ENCODE data around the gene CGGBP1. TPM values are rescaled to one million over a fixed set of nuclear protein-coding genes. Genes with fewer than 3 reads are reported as not detected.

The CGGBP1 gene
- total RNA-seq, 3 donors from 2014 or later, result 63.5 to 69.5 (median 64.2) TPM

GRCh38 chr3:88092270-88092669, 33.5 kb upstream of the CGGBP1 start:
- H3K27ac ChIP-seq, result no peak overlapping the region
- H3K36me3 ChIP-seq, result peaks cover 5% of the 10 kb centered on the region
- H3K4me1 ChIP-seq, result no peaks in the 10 kb centered on the region
- H3K9me3 ChIP-seq, result no peaks in the 10 kb centered on the region
- H3K27me3 ChIP-seq, result no peaks in the 10 kb centered on the region
- no peak overlapping the region for H3K4me3 ChIP-seq
- TF ChIP-seq POLR2AphosphoS5 (IDR thresholded peaks at IDR 0.05), result no peak
- TF ChIP-seq POLR2A (IDR thresholded peaks at IDR 0.05), result no peak
- TF ChIP-seq, protein P1, sequence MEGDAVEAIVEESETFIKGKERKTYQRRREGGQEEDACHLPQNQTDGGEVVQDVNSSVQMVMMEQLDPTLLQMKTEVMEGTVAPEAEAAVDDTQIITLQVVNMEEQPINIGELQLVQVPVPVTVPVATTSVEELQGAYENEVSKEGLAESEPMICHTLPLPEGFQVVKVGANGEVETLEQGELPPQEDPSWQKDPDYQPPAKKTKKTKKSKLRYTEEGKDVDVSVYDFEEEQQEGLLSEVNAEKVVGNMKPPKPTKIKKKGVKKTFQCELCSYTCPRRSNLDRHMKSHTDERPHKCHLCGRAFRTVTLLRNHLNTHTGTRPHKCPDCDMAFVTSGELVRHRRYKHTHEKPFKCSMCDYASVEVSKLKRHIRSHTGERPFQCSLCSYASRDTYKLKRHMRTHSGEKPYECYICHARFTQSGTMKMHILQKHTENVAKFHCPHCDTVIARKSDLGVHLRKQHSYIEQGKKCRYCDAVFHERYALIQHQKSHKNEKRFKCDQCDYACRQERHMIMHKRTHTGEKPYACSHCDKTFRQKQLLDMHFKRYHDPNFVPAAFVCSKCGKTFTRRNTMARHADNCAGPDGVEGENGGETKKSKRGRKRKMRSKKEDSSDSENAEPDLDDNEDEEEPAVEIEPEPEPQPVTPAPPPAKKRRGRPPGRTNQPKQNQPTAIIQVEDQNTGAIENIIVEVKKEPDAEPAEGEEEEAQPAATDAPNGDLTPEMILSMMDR (IDR thresholded peaks at IDR 0.05), result no peak
- intact Hi-C loops (cut with DNase I; ENCODE audit: low total_unique reads), result no loop called here
- DNase-seq (ENCODE audit: low spot score in 2 of 2), result no peak

DNA sequence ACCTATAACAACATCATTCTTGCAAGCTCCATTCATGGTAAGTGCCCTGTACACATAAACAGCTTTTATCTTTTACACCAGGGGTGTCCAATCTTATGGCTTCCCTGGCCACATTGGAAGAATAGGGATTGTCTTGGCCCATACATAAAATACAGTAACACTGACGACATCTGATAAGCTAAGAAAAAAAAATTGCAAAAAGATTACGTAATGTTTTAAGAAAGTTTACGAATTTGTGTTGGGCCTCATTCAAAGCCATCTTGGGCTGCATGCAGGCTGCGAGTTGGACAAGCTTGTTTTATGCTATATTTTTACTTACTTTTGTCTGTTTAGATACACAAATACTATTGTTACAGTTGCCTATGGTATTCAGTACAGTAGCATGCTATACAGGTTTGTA, 31.9 kb upstream of the CGGBP1 start:
- H3K9me3 ChIP-seq, result no peaks in the 10 kb centered on the region
- no peaks in the 10 kb centered on the region for H3K27me3 ChIP-seq
- H3K4me3 ChIP-seq, result no peak overlapping the region
- no peaks in the 10 kb centered on the region for H3K4me1 ChIP-seq
- intact Hi-C loops (cut with DNase I; ENCODE audit: low total_unique reads), result no loop called here
- H3K36me3 ChIP-seq, result peaks cover 5% of the 10 kb centered on the region
- H3K27ac ChIP-seq, result no peak overlapping the region
- no peak for TF ChIP-seq POLR2A (IDR thresholded peaks at IDR 0.05)
- TF ChIP-seq, protein P1 (IDR thresholded peaks at IDR 0.05), result no peak
- no peak for DNase-seq (ENCODE audit: low spot score in 2 of 2)

DNA sequence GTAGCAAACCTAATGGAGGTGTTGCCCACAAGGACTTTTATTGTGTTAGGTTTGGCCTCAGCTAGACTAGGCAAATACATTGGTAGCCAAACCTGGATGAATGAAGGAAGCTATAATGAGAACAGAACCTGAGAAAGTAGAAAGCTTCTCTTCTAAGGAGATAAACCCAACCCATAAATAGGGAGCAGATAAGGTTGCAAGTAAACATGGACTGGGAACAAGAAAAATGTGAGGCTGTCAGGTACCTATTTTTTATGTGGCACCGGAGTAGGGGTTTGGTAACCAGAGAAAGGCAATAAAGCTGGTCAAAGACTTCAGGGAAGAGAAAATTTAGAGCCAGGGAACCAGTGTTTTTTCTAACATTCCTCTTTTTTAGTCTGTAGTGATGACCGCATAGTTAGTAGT, 25.3 kb upstream of the CGGBP1 start:
- no peaks in the 10 kb centered on the region for H3K27me3 ChIP-seq
- DNase-seq (ENCODE audit: low spot score in 2 of 2), result no peak
- intact Hi-C loops (cut with DNase I; ENCODE audit: low total_unique reads), result no loop called here
- no peak overlapping the region for H3K4me3 ChIP-seq
- H3K36me3 ChIP-seq, result no peaks in the 10 kb centered on the region
- no peak overlapping the region for H3K27ac ChIP-seq
- no peaks in the 10 kb centered on the region for H3K4me1 ChIP-seq
- TF ChIP-seq POLR2A (IDR thresholded peaks at IDR 0.05) (no peak), POLR2AphosphoS5 (IDR thresholded peaks at IDR 0.05) (no peak)
- TF ChIP-seq, protein P1 (IDR thresholded peaks at IDR 0.05), result no peak
- no peaks in the 10 kb centered on the region for H3K9me3 ChIP-seq

DNA sequence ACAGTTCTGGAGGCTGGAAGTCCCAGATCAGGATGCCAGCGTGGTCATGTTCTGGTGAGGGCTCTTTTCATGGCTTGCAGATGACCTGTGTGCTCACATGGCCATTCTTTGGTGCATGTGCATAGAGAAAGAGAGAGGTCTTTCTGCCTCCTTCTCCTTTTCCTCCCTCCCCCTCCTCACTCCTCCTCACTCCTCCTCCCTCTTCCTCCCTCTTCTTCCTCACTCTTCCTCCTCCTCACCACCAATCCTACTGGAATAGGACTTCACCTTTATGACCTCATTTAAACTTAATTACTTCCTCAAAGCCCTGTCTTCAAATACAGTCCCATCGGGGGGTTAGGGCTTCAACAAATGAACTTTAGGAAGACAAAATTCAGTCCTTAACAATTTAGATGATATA, 24.0 kb upstream of the CGGBP1 start:
- Histone ChIP-seq H3K27ac (no peak overlapping the region), H3K4me1 (no peaks in the 10 kb centered on the region), H3K4me3 (no peak overlapping the region), H3K27me3 (no peaks in the 10 kb centered on the region), H3K9me3 (no peaks in the 10 kb centered on the region), H3K36me3 (no peaks in the 10 kb centered on the region)
- intact Hi-C loops (cut with DNase I; ENCODE audit: low total_unique reads), result no loop called here
- no peak for TF ChIP-seq POLR2A (IDR thresholded peaks at IDR 0.05)
- TF ChIP-seq, protein P1 (IDR thresholded peaks at IDR 0.05), result no peak
- no peak for TF ChIP-seq POLR2AphosphoS5 (IDR thresholded peaks at IDR 0.05)
- DNase-seq (ENCODE audit: low spot score in 2 of 2), result no peak

GRCh38 chr3:88078932-88079331, 20.1 kb upstream of the CGGBP1 start:
- no peaks in the 10 kb centered on the region for H3K36me3 ChIP-seq
- H3K27me3 ChIP-seq, result no peaks in the 10 kb centered on the region
- H3K4me3 ChIP-seq, result no peak overlapping the region
- H3K9me3 ChIP-seq, result no peaks in the 10 kb centered on the region
- TF ChIP-seq POLR2A (IDR thresholded peaks at IDR 0.05) (no peak), POLR2AphosphoS5 (IDR thresholded peaks at IDR 0.05) (no peak)
- TF ChIP-seq, protein P1 (IDR thresholded peaks at IDR 0.05), result no peak
- no peak overlapping the region for H3K27ac ChIP-seq
- DNase-seq (ENCODE audit: low spot score in 2 of 2), result no peak
- intact Hi-C loops (cut with DNase I; ENCODE audit: low total_unique reads), result no loop called here
- H3K4me1 ChIP-seq, result no peaks in the 10 kb centered on the region
